HL-60/S4 (cell line): ENCODE measurements around the gene BAIAP3.

Experiments used
- in situ Hi-C: fragments of 300-500 bp; cut with MboI; formaldehyde crosslinking; loops from 2 replicates; pipeline ENCODE4 v1.14.3; 2022; ENCODE audit warnings: low sequenced_read_pairs

BAIAP3 gene

GRCh38 chr16:1389762-1390161 lies 56.3 kb downstream of the BAIAP3 start:
- in situ Hi-C loops, result no loop called here

- in situ Hi-C loops, result no loop called here
These were observed 56.9 kb downstream of the BAIAP3 start for GRCh38 chr16:1390239-1390779.

- in situ Hi-C loops, result no loop called here
These were observed 59.4 kb downstream of the BAIAP3 start for GRCh38 chr16:1392826-1393225.

GRCh38 chr16:1393613-1394176 lies 60.2 kb downstream of the BAIAP3 start:
- in situ Hi-C loops, result no loop called here

- in situ Hi-C loops, result no loop called here
These were observed 61.0 kb downstream of the BAIAP3 start for GRCh38 chr16:1394367-1394951.

- in situ Hi-C loops, result no loop called here
These were observed 62.1 kb downstream of the BAIAP3 start for GRCh38 chr16:1395444-1396031.

- in situ Hi-C loops, result no loop called here
These were observed 64.3 kb downstream of the BAIAP3 start for GRCh38 chr16:1397779-1398178.

- in situ Hi-C loops, result no loop called here
These were observed 64.9 kb downstream of the BAIAP3 start for GRCh38 chr16:1398351-1398750.
